Measurements from ENCODE around the gene OVOL3.

Gene OVOL3

DNA sequence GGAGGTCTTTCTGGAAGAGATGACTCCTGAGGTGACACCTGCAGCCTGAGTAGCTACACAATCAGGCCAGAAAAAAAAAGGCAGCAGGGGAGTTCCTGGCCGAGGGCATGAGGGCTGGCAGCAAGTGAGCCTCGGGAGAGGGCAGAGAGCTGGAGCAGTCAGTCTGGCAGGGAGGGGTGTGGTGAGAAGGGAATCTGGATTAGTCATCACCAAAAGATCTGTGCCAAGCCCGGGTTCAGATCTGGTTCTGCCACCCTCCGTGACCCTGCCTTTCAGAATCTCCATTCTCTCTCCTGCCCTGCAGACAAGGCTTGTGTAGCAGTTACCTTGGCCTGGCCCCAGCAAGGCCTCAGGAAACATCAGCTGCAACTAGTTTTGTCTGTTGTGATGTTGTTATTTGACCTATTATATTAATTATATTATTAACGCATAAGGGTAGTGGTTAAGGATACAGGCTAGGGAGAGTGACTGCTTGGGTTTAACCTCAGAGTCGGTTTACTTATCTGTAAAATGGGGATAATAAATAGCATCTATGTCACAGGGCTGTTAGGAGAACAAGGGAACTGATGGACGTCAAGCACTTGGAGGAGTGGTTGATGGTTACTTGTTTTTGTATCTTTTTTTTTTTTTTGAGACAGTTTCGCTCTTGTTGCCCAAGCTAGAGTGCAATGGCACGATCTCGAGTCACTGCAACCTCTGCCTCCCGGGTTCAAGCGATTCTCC, 26.2 kb downstream of the OVOL3 start:
- peak; percentile 53 to 55 (median 55) for DNase-seq

DNA sequence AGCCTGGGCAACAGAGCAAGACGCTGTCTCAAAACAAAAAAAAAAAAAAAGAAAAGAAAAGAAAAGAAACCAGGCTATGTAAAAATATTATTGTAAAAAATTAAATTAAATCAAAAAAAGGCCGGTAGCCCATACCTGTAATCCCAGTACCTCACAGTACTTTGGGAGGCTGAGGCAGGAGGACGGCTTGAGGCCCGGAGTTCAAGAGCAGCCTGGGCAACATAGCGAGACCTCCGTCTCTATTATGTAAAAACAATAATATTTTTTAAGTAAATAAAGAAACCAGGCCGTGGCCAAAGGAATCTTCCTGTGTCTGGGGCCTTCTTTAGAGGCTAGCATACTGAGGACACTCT, 28.2 kb downstream of the OVOL3 start:
- no peak for DNase-seq

- peak; percentile 98 to 99 (median 99) for DNase-seq
Observed at GRCh38 chr19:36139473-36140303, 28.7 kb downstream of the OVOL3 start, which contains the start of gene CAPNS1. TSS of gene CAPNS1 (plus strand) at chr19:36140066. CDS start at chr19:36141012, 946 bp downstream.

DNA sequence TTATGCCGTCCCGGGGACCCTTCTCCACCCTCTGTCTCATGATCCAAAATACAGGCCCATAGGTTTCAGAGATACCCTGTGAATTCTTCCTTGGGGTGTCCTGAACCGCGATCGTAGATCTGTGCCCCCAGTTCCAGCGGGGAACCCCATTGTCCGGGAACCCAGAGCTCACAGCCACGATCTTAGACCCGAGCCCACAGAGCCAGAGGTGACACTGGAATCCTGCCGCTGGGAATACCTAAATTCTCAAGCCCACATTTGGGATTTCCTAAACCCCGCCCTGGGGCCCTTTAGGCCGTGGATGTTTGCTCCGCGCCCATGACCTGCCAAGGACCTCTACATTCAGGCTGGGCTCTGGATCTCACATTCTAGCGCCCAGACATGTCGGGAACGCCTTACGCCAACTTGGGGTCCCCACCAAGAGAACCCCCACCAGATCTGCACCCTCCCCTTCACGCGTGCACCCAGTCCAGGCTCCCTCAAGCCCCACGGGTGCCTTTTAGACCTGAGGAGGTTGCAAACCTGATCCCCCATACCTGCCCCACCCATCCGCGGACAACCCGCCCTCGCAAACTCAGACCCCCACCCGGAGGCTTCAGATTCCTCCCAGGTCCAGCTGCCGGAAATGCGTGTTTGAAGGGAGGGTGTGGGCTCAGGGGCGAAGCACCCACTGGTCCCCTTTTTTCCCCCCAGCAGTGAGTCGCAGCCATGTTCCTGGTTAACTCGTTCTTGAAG, 29.5 kb downstream of the OVOL3 start:
- peak; percentile 76 to 87 (median 77) for DNase-seq

- peak; percentile 88 to 94 (median 92) for DNase-seq
Observed at GRCh38 chr19:36141039-36141927, 30.3 kb downstream of the OVOL3 start.

DNA sequence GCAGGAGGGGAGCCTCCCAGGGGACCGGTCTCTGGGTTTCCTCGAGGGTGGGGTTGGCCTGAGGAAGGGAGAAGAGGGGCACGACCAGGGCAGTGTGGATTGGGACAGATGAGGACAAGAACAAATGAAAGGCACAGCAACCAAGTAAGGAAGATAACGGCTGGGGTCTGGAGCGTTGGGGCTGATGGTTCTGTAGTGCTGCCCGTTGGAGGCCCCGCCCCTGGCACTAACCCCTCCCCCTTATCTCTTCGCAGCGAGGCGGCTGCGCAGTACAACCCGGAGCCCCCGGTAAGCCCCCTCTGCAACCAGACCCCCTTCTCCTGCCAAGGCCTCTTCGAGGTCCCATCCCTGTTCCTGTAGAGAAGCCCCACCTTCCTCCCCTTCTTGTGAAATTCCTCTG, 31.1 kb downstream of the OVOL3 start:
- no peak for DNase-seq

- no peak for DNase-seq
Observed at GRCh38 chr19:36142496-36142895, 31.6 kb downstream of the OVOL3 start.

DNA sequence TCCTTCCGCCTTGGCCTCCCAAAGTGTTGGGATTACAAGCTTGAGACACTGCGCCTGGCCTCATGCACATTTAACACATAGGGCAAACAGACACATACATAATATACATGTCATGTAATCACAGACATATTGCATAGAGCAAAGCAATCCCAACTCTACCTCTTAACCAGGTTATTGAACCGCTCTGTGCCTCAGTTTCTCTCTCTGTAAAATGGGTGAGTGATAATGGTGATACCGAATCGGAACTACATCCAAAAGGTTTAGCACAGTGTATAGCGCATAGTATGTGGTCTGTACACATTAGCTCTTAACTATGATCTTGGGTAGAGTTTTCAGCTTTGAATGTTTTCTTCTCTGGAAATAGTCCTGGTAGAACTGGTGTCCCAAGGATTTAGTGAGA, 33.7 kb downstream of the OVOL3 start:
- no peak for DNase-seq

DNA sequence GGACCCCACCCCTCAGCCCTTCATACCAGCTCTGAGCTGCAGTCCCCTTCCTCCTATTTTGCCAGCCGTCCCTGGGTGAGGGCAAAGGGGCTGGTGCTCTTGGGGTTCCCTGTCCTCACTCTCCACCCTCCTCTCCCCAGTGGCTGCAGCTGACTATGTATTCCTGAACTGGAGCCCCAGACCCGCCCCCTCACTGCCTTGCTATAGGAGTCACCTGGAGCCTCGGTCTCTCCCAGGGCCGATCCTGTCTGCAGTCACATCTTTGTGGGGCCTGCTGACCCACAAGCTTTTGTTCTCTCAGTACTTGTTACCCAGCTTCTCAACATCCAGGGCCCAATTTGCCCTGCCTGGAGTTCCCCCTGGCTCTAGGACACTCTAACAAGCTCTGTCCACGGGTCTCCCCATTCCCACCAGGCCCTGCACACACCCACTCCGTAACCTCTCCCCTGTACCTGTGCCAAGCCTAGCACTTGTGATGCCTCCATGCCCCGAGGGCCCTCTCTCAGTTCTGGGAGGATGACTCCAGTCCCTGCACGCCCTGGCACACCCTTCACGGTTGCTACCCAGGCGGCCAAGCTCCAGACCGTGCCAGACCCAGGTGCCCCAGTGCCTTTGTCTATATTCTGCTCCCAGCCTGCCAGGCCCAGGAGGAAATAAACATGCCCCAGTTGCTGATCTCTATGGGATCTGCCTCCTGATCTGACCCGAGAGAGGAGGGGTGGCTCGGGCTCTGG, 38.9 kb downstream of the OVOL3 start:
- no peak for DNase-seq

DNA sequence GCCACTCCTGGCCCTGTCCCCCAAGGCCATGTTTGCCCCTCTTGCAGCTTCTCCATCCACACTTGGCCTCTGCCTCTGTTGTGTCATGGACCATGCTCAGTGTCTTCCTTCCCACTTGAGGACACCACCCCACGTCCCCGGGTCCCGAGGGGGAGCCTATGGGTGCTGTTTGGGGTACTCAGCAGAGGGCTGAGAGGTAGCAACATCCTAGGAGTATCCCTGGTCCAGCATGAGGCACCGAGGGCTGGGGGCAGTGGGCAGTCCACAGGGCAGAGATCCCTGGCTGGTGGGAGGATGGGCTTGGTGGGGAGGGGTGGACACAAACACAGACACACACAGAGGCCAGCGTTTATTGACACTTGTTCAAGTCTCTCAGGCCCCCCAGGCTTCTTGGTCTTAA, 39.6 kb downstream of the OVOL3 start:
- no peak for DNase-seq

- DNase-seq = no peak
Observed at GRCh38 chr19:36151144-36152018, 40.4 kb downstream of the OVOL3 start.

GRCh38 chr19:36152019-36152351, 41.0 kb downstream of the OVOL3 start:
- no peak for DNase-seq

DNA sequence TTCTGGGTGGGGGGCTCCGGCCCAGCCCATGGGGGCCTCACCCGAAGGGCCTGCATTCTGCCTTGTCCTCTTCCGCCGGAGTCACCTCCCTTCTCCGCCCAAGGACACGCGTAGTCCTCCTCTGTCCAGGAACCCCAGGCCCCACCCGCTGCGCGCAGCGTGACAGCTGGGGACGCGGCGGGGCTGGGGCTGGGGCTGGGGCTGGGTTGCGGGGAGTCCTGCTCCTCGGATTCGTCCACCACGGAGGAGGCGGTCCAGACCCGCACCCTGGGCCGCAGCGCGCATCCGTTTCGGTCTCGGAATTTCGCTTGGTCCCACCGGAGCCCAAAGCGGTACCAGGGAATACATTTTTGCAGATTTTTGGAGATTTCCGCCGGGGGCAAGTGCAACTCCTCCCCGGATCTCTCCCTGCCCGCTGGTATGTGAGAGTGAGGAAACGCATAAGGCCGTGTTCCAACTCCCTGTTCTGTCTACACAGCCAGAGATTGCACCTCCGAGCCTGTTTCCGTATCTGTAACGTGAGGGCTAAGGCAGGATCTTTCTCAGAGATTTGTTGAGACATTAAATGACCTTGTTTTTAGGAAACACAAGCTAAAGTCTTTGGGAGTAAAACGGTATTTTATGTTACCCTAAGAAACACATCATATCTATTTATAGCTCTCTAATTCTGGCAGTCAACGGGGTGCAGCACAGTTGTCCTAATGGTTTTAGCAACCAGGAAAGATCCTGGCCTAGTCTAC, 41.6 kb downstream of the OVOL3 start, which contains the start of gene COX7A1:
Gene COX7A1, minus strand, starts transcription at position 96 of the 740 bp plus-strand sequence. Its CDS starts 40 bp downstream, at position 56.
- peak in 1 of 3 donors; percentile 20 for DNase-seq

DNA sequence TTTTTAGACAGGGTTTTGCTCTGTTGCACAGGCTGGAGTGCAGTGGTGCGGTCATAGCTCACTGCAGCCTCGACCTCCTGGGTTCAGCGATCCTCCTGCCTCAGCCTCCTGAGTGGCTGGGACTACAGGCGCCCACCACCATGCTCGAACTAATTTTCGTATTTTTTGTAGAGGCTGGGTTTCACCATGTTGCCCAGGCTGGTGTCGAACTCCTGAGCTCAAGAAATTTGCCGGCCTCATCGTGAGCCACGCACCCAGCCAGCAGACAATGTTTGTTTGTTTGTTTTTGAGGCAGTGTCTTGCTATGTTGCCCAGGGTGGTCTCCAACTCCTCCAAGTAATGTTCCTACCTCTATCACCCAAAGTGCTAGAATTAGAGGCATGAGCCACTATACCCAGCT, 42.2 kb downstream of the OVOL3 start:
- DNase-seq = no peak

- DNase-seq = no peak
Observed at GRCh38 chr19:36160821-36161596, 50.1 kb downstream of the OVOL3 start.
